Skin of body (tissue), 2 donors: Measurements from ENCODE around the gene PRDM5. TPM values are rescaled to one million over a fixed set of nuclear protein-coding genes. Genes with fewer than 3 reads are reported as not detected.

ENCODE experiments used
- DNase-seq: peaks from one replicate; lab custom pipeline; 2025; lab: John Stamatoyannopoulos, UW
- total RNA-seq: library from RNA; depleted of rRNA; stranded (reverse); fragments of >200 nt; gene quantifications from one replicate; pipeline ENCODE4 v1.2.3, GENCODE V29; 2014

The PRDM5 gene
- total RNA-seq, 1 donor from 2014 or later = 37.0 TPM

DNA sequence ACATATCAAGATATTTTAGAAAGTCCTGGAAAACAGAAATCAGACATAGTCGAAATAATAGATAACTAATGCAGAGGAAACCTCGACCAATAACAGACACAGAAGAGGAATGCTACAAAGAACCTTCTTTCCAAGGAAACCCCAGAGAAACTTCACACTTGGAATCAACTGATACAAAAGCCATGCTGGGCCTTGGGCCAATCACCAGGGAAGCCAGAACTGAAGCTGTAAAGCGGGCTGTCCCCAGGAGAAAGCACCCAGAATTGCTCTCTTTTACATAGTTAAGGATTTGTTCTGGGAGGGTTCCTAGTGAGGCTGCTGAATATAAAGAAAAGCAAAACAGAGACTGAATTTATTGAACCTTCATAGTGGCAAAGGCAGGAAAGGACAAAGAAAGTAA lies 100.5 kb downstream of the PRDM5 start:
- no peak for DNase-seq

DNA sequence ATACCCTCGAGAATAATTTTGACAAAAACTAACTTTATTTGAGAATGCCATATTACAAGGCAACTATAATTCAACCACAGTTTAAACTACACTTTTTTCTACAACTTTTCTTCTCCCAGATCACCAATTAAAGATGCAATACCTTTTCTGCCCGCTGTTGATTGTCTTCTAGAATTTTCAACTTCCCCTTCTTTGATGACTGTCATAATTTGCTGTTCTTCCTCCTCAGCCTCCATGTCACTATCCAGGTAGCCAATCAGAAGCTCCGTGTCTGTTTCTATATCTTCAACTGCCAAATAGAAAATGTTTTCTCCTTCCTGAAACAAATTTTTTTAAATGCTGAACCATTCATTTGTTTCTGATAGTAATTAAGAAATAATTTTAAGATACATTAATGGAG lies 101.5 kb downstream of the PRDM5 start:
- no peak for DNase-seq

DNA sequence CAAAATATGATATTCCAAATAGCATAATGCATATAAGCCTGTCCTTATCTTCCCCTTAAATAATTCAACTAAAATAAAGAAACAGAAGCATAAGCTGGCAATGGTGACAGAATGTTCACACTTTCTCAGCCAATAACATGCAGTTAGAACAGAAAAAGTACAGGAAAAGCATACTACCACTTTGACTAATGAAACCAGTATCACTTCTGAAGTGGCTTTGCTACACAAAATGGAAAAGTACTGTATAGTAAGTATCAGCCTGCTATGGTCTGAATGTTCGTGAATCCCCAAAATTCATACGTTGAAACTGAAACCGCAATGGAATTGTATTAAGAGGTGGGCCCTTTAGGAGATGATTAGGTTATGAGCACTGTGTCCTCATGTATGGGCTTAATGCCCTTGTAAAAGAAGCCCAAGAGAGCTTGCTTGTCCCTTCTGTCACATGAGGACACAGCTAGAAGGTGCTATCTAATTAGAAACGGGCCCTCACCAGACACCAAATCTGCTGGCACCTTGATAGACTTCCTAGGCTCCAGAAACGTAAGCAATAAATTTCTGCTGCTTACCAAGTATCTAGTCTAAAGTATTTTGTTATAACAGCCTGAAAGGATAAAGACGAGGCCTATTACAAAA lies 102.6 kb downstream of the PRDM5 start:
- no peak for DNase-seq

DNA sequence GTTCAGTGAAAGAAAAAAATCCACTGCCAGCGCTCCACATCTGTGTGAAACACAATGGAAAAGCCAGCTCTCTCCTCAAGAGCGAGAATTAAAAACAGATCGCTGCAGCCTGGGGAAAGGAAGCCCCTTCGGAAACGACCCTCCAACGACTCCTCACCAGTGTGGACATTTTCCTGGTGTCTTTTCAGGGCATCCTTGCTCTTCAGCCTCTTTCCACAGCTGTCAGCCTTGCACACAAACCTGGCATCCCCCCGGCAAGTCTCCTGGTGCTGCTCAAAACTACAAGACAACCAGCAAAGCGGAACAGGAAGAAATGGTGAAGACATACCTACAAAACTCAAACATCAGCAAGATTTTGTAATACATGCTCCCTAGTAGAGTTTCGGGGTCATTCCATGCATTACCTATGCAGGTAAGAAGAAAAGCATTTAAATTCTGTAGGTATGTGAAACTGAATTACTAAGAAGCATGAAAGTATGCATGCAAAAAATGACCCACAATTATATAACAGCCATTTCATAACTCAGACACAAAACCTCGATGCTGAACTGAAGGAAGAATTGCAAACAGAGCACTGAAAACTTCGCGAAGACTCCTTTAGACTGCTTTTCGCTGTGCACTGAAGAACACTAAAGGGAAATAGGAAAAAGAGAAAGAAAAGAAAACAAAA lies 106.1 kb downstream of the PRDM5 start:
- DNase-seq = peak; percentile 72

DNA sequence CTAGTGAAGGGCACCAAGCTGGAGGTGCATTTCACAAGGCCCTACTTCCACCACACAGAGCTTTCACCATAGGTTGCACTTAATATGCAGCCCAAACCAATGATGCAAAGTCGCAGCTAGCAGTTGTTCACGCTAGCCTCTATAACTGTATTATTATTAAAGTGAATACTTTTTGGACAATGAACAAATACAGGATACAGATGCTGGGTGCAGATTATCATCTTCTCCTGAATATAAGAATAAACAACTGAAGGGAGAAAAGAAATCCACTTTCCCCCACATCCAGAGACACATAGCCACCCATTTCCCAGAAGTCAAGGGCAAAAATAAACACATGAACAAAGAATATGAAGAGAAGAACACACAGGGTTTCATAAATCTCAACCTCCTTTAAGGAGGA lies 107.2 kb downstream of the PRDM5 start:
- DNase-seq = no peak

DNA sequence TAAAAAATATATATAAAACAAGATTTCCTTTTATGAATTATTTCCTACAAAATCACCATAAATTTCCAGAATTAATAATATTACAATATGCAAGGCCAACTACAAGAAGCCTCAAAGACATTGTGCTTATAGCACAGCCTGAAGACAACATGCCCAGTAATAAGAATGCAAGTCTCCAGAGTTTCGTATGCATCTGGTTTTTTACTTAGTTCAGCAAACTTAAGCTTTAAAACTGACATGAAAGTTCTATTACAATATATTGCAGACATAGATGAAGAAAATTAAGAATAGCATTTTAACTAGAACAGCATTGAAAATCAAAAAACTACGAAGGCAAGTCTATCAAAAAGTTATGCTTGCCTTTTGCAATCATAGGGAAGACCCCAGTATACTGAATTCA lies 107.6 kb downstream of the PRDM5 start:
- DNase-seq = no peak

DNA sequence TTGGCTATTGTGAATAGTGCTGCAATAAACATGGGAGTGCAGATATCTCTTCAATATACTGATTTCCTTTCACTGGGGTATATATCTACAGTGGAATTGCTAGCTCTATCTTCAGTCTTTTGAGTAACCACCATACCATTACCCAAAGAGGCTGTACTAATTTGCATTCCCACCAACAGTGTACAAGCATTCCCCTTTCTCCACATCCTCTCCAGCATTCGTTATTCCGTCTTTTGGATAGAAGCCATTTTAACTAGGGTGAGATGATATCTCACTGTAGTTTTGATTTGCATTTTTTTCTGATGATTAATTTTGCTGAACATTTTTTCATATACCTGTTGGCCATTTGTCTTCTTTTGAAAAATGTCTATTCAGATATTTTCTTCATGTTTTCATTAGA lies 110.3 kb downstream of the PRDM5 start:
- no peak for DNase-seq

DNA sequence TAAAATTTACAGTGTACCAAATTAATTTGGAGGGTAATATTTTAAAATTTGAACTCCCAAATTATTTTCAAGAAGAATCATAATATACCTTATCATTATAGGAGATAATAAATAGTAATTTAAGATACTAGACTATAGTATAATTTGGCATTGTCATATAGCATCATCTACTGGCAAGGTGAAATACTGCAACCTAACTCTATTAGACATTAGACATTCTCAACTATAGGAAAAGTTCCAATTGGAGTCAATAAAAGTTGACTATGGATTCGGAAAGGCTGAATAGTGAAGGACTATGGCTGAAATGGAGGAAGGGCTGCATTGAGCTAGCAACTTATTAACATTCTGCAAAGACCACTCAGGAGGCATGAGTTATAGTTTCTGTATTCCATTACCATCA lies 113.0 kb downstream of the PRDM5 start:
- DNase-seq = no peak

DNA sequence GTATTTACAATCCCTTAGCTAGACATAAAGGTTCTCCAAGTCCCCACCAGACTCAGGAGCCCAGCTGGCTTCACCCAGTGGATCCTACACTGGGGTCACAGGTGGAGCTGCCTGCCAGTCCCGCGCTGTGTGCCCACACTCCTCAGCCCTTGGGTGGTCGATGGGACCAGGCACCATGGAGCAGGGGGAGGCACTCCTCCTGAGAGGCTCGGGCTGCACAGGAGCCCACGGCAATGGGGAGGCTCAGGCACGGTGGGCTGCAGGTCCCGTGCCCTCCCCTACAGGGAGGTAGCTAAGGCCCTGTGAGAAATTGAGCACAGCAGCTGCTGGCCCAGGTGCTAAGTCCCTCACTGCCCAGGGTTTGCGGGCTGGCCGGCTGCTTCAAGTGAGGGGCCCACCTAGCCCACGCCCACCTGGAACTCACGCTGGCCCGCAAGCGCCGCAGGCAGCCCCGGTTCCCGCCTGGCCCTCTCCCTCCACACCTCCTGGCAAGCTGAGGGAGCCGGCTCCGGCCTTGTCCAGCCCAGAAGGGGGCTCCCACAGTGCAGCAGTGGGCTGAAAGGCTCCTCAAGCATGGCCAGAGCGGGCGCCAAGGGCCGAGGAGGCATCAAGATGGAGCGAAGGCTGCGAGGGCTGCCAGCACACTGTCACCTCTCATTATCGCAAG lies 113.9 kb downstream of the PRDM5 start:
- DNase-seq = no peak

DNA sequence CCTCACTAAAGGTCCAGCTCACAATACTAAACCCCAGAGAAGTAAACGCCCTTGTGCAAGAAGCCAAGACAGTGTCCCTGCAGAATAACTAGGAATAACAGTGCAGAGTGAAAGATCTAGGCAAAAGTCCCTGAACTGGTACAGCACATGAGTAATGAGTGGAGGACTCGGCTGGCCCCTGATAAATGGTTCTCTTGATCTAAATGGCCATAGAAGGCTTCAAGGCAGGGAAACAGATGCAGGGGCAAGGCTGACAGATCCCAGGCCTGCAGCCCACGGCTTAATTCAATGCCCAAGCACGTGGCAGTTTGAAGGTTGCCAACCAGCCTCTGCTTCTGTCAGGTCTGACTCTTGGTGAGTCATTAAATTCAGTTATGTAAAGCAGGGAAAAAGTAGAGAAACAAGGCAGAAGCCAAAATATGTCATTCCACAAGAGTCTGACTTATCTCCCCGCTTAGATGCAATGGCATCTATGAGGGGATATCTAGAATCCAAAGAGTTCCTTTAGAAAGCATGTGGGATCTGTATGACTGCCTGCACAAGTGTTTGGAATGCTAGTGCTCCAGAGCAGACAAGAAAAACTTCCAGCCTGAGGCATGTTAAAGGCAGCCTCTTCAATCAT lies 121.3 kb downstream of the PRDM5 start:
- DNase-seq = peak; percentile 31

DNA sequence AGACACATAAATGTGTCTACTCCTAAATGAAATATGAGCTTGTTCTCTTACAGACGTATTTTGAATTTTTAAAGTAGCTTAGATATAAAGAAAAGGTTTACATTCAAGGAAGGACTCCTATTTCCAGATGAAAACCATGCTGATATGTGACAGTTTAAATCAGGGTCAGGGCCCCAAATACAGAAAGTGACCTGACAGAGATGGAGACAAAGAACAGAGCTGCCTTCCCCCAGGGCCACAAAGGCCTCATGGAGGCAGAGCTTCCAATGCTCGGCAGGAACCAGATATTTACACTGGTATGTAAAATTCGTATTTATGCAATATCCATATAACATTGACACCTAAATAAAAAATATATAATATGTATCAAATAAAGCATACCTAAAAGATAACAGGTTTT lies 124.0 kb downstream of the PRDM5 start:
- no peak for DNase-seq

DNA sequence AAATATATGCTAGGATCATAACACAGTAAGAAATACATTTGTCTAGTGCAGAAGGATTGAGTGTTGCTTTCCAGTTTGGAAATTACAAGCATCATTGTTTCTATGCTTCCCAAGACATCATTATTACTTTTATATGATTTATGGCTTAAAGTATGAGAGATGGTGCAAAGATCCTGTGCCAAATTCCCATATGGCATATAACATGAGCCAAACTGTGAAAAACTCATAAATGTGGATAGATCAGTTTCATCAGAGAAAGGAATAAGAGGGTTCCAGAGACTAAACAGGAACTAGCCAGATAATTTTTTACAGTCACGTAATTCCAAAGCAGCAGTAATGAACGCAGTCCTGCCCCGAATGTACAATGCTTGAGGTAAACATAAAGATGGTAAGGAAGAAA lies 126.3 kb downstream of the PRDM5 start:
- peak; percentile 67 for DNase-seq

DNA sequence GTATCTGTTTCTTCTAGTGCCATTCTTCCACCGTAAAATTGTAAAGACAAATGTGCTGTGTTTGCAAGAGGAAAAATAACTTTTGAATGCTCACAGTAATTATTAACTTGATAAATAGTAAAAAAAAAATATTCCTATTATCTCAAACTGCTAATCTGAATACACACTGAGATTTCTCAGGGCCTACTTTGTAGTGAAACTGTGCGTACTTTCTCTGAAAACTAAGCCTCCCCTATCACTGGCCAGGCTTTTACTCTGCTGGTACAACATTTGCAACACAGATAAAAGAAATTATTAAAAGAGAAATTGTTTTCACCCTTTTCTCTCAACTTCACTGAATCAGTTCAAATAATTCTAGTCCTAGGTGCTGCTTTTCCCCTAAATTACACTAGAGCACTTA lies 137.3 kb downstream of the PRDM5 start:
- DNase-seq = no peak

DNA sequence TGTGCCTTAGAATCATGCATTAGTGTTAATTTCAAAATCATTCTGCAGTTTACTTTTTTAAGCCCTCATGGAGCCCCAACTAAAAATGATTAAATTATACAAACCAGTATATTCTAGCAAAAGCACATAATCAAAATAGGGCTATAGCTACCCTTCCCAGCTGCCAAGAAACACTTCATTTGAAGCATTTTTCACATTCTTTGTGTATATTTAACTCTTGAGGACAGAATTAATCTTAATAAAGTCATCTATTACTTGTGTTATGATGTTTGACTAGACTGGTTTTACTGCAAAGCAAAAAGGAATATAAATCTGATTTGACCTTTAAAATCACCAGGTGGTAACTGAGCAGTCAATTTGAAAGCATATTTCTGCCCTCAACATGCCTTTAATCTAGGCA lies 145.1 kb downstream of the PRDM5 start:
- DNase-seq = no peak

DNA sequence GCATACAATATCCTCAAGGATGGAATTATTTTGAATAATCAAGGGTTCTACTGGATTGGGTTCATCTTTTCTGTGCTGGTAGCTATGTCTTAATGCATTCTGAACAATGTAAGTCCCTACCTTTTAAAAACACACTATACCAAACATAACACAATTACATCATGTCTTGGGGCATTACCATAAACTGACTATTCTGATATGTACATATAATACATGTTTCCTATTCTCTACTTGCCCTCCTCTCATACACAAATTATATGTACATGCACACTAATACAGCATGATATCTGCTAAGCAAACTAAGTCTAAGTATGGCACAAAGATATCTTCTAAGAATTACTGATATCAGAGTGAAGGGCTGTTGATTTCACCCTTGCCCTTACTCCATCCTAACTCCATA lies 147.1 kb downstream of the PRDM5 start:
- DNase-seq = no peak

DNA sequence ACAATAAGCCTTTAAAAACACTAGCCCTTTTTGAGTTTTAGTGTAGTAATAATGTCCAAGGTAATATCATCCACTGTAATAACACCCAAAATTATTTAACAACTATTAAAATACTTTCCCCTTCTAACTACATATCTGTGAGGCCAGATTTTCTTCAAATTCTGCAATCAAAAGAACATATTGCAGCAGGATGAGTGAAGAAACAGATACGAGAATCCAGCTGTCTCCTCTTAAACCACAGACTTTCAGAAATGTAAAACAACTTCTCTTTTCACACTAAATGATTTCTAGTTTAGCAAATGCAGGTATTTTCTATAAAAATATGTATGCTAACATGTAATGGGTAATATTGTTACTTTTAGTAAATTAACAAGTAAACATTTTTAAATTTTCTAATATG lies 148.9 kb downstream of the PRDM5 start:
- DNase-seq = no peak

DNA sequence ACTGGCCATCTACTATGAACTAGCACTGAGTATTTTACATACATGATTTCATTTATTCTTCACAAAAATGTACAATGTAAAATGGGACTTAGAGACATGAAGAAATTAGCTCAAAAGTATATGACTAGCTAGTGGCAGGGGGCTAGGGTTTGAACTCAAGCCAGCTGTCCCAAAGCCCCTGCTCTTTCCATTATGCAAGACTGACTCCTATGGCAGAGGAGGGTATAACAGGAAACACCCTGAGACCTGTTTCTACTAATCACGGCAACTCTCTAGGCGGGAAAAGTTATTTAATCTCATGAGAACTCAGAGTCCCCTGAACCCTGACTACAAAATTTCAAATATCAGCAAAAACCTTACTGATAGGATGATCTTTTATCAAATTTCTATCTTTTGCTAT lies 150.6 kb downstream of the PRDM5 start:
- DNase-seq = no peak

DNA sequence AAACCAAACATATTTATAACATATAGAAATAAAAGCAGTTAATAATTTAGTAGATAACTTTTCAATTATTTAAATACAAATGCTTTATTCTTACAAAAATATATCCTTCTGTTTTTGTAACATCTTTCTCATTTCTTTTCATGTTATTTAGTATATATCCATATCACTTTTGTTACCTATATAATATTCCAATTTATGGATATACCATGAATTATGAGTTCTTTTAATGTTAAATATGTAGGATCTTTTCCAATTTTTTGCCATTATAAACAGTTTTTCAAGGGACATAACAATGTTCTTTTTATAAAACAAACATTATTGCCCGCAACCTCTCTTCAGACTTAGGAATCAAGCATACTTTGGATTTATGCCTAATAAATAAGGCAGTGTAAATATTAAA lies 151.6 kb downstream of the PRDM5 start:
- no peak for DNase-seq

DNA sequence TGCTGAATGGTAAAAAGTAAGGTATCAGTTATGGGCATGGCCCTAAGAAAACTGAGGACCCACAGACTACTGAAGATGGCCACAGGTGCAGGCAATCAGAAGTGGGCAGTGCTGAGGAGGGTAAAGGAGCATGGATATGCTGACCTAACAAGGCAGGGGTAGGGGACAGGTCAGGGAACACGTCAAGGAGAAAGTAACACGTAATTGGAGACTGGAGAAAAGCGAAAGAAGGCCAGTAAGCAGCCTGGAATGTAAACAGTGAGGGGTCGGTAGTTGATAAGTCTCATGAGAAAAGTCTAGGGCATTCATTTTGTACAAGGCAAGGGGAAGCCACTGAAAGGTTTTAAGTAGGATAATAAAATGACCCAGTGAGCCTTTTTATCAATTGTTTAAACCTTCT lies 153.3 kb downstream of the PRDM5 start:
- no peak for DNase-seq

DNA sequence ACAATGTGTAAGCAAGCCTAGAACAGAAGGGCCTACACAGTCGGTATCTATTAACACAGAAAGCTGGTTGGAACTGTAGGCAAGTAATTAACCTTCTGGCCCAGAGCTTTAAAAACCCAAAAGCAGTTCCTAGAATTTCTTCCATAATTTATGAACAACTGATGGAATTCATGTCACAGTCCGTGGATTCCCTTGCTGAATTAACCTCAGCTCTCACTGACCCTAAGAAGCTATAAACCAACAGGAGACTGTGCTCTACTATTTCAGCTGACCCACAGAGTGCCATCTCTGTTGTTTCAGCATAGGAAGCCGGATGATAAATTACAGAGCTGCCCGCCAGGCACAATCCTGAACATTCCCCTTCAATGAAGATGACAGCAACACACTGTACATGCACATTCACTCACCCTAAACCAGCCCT lies 157.3 kb downstream of the PRDM5 start:
- no peak for DNase-seq

DNA sequence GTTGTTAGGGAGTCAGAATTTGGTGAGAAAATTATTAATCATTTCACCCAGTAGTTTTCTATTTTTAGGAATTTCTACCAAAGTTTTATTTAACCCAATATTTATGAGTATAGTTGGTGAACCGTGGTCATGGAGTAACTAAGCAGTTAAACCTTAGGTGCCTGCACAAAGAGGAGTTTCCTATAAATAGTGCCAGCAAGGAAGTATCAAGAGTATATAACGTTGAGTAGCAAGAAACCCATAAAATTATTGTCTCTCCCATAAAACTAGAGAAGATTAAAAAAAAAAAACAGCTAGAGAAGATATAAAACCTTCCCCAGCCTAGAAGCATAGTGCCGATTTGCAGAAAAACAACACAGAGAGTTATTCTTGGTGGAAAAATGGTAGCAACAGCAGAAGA lies 158.9 kb downstream of the PRDM5 start:
- DNase-seq = no peak

DNA sequence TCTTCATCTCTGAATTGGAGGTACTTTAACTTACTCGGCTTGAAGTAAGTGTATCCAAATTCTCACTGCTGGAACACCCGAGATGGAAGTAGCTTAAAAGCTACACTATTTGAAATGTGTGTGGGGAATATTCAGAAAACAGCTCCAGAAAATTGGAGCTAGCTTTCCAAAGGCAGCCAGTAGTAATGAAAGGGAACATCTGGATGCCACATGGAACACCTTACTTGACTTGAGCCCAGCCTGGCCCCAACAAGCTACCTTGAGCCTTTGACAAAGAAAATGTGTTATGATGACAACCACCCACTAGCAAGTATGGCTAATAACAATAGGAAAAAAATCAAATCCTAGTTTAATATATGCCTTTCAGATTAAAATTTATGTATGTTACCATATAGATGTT lies 161.5 kb downstream of the PRDM5 start:
- DNase-seq = no peak

DNA sequence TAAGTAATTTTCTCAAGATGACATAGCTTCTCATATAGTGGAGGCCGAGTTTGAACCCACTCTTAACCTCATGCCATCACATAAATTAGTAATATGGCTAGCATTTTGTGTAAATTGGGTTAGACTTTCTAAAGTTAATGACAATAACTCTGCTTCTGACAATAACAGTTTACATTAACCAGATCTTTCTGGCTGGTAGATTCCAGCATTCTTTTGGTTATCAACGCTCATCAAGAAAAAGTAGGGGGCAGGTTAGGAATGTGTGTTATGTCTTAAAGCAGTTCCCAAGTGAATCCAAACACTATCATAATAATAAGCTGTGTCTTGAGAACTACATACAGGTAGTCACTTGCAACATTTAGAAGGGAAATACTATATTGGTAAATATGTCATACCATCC lies 162.5 kb downstream of the PRDM5 start:
- no peak for DNase-seq
